GM23338 (cell line): ENCODE measurements around the gene AKAP10. TPM values are rescaled to one million over a fixed set of nuclear protein-coding genes. Genes with fewer than 3 reads are reported as not detected.

Experiments
- ATAC-seq: fragments of 200-7000 bp; cut with Tn5 transposase; 3 replicates; pipeline ENCODE4 v1.9.1; 2020
- DNase-seq: peaks from one replicate; pipeline ENCODE4 v3.0.0-alpha.2; 2015; ENCODE audit warnings: low spot score
- H2AFZ ChIP-seq: fragments of 200-600 bp; sonication (generic); 2 replicates; pipeline ENCODE4 v1.8.0; 2016; ENCODE audit warnings: antibody characterized with exemption, mild to moderate bottlenecking, moderate library complexity
- H3F3A ChIP-seq: fragments of 200-600 bp; sonication (generic); replicated peaks from 2 replicates; pipeline ENCODE4 v1.8.0; 2017; ENCODE audit warnings: antibody characterized with exemption, mixed run types, low read depth
- H3K27ac ChIP-seq: fragments of 200-600 bp; sonication (generic); 2 replicates; pipeline ENCODE4 v1.6.1; 2016; ENCODE audit warnings: low read depth
- H3K27me3 ChIP-seq: fragments of 200-600 bp; sonication (generic); 2 replicates; pipeline ENCODE4 v1.8.0; 2016; ENCODE audit warnings: mild to moderate bottlenecking, mixed run types, moderate library complexity; ENCODE audit not compliant: insufficient read depth
- H3K36me3 ChIP-seq: fragments of 200-600 bp; sonication (generic); 2 replicates; pipeline ENCODE4 v1.8.0; 2016; ENCODE audit warnings: mild to moderate bottlenecking; ENCODE audit not compliant: insufficient read depth
- H3K4me1 ChIP-seq: fragments of 200-600 bp; sonication (generic); 2 replicates; pipeline ENCODE4 v1.8.0; 2016; ENCODE audit warnings: mild to moderate bottlenecking, moderate library complexity; ENCODE audit not compliant: insufficient read depth
- H3K4me2 ChIP-seq: fragments of 200-600 bp; sonication (generic); 2 replicates; pipeline ENCODE4 v1.7.1; 2017; ENCODE audit warnings: mixed run types
- H3K4me3 ChIP-seq: fragments of 200-600 bp; sonication (generic); 2 replicates; pipeline ENCODE4 v1.6.1; 2016; ENCODE audit warnings: mixed run types
- H3K79me2 ChIP-seq: fragments of 200-600 bp; sonication (generic); replicated peaks from 2 replicates; pipeline ENCODE4 v1.8.0; 2017; ENCODE audit warnings: mild to moderate bottlenecking; ENCODE audit not compliant: insufficient read depth
- H3K9me2 ChIP-seq: fragments of 200-600 bp; sonication (generic); 2 replicates; pipeline ENCODE4 v1.8.0; 2017; ENCODE audit not compliant: insufficient read depth
- H4K20me1 ChIP-seq: fragments of 200-600 bp; sonication (generic); replicated peaks from 2 replicates; pipeline ENCODE4 v1.8.0; 2017; ENCODE audit warnings: mild to moderate bottlenecking; ENCODE audit not compliant: insufficient read depth
- H3K27ac Mint-ChIP-seq: 2 replicates; pipeline ENCODE4 v1.8.0; 2020; ENCODE audit warnings: inconsistent platforms, mild to moderate bottlenecking, moderate library complexity, mixed read lengths
- H3K27me3 Mint-ChIP-seq: 3 replicates; pipeline ENCODE4 v1.8.0; 2022; ENCODE audit warnings: low read depth, mild to moderate bottlenecking, moderate library complexity, mixed read lengths, inconsistent platforms; ENCODE audit not compliant: insufficient read depth, poor library complexity
- H3K36me3 Mint-ChIP-seq: 3 replicates; pipeline ENCODE4 v1.8.0; 2021; ENCODE audit warnings: low read depth, mild to moderate bottlenecking, inconsistent platforms, moderate library complexity, mixed read lengths
- H3K4me1 Mint-ChIP-seq: 3 replicates; pipeline ENCODE4 v1.8.0; 2020; ENCODE audit warnings: mild to moderate bottlenecking, inconsistent platforms, mixed read lengths
- H3K4me3 Mint-ChIP-seq: 3 replicates; pipeline ENCODE4 v1.8.0; 2021; ENCODE audit warnings: moderate library complexity, mild to moderate bottlenecking, inconsistent platforms, mixed read lengths
- H3K9me3 Mint-ChIP-seq: 3 replicates; pipeline ENCODE4 v1.8.0; 2020; ENCODE audit warnings: moderate library complexity, mild to moderate bottlenecking, inconsistent platforms, mixed read lengths
- CREB1 ChIP-seq: fragments of 250-450 bp; sonication (Bioruptor Pico); IDR thresholded peaks from 2 replicates; pipeline ENCODE4 v1.5.0; 2020; ENCODE audit warnings: low read depth, mild to moderate bottlenecking, moderate library complexity
- CTCF ChIP-seq, 2 experiments: fragments of 200-600 bp in 1 of 2; sonication (generic) in 1 of 2; conservative IDR thresholded peaks; 2 replicates each; pipeline versions ENCODE4 v1.5.1 to v1.6.1; 2016 to 2017; ENCODE audit warnings: antibody characterized with exemption in 2 of 2, low read depth in 2 of 2, mild to moderate bottlenecking in 2 of 2, moderate library complexity in 1 of 2
- ETS1 ChIP-seq: IDR thresholded peaks from 2 replicates; pipeline ENCODE4 v1.6.1; 2016; ENCODE audit warnings: antibody characterized with exemption
- EZH2 ChIP-seq: fragments of 200-600 bp; sonication (generic); IDR thresholded peaks from one replicate; pipeline ENCODE4 v1.8.0; 2017; ENCODE audit warnings: antibody characterized with exemption, mild to moderate bottlenecking, low read depth; ENCODE audit not compliant: unreplicated experiment
- EZH2phosphoT487 ChIP-seq: fragments of 200-600 bp; sonication (generic); IDR thresholded peaks from one replicate; pipeline ENCODE4 v1.8.1; 2018; ENCODE audit warnings: antibody characterized with exemption; ENCODE audit not compliant: unreplicated experiment
- JUNB ChIP-seq: IDR thresholded peaks from one replicate; pipeline ENCODE4 v1.6.1; 2016; ENCODE audit warnings: antibody characterized with exemption; ENCODE audit not compliant: unreplicated experiment
- POLR2AphosphoS5 ChIP-seq: IDR thresholded peaks from 2 replicates; pipeline ENCODE4 v1.6.1; 2016; ENCODE audit warnings: antibody characterized with exemption, low read depth
- STAT1 ChIP-seq: IDR thresholded peaks from one replicate; pipeline ENCODE4 v1.6.1; 2016; ENCODE audit warnings: antibody characterized with exemption; ENCODE audit not compliant: unreplicated experiment
- ZNF114 ChIP-seq: fragments of 250-450 bp; sonication (Bioruptor Pico); IDR thresholded peaks from 2 replicates; pipeline ENCODE4 v1.5.0; 2020; ENCODE audit warnings: mild to moderate bottlenecking, moderate library complexity
- ZNF331 ChIP-seq: fragments of 250-450 bp; sonication (Bioruptor Pico); IDR thresholded peaks from 2 replicates; pipeline ENCODE4 v1.5.0; 2020; ENCODE audit warnings: low read depth, mild to moderate bottlenecking, moderate library complexity
- ZNF462 ChIP-seq: fragments of 250-450 bp; sonication (Bioruptor Pico); IDR thresholded peaks from 2 replicates; pipeline ENCODE4 v1.5.0; 2020; ENCODE audit warnings: mild to moderate bottlenecking, moderate library complexity
- long read RNA-seq: library from polyadenylated mRNA; unstranded; transcript quantifications from one replicate; pipeline ENCODE4 v2.0.0, GENCODE V29; 2020; ENCODE audit not compliant: unreplicated experiment
- polyA plus RNA-seq: library from polyadenylated mRNA; unstranded; fragments of >200 nt; fragmentation: Nextera tagmentation; extraction: Ambion mirVana; gene quantifications from 2 replicates; pipeline ENCODE4 v1.2.1, GENCODE V29; 2016
- total RNA-seq: library from RNA; depleted of rRNA; stranded (reverse); fragments of >200 nt; shearing (Covaris generic); gene quantifications from 2 replicates; pipeline ENCODE4 v1.2.3, GENCODE V29; 2014; rRNA removed
- TF ChIP-seq, protein P1 (sequence below): IDR thresholded peaks from one replicate; pipeline ENCODE4 v1.6.1; 2018; ENCODE audit warnings: antibody characterized with exemption; ENCODE audit not compliant: unreplicated experiment

Gene AKAP10
- total RNA-seq = 17.3 and 25.9 TPM in 2 replicates
- 14.7 and 16.7 TPM in 2 replicates for polyA plus RNA-seq
- long read RNA-seq, partial matches to known transcripts = 1 of 2 reads
- long read RNA-seq, other reads (novel, unspliced or antisense) = 1 of 2 reads

DNA sequence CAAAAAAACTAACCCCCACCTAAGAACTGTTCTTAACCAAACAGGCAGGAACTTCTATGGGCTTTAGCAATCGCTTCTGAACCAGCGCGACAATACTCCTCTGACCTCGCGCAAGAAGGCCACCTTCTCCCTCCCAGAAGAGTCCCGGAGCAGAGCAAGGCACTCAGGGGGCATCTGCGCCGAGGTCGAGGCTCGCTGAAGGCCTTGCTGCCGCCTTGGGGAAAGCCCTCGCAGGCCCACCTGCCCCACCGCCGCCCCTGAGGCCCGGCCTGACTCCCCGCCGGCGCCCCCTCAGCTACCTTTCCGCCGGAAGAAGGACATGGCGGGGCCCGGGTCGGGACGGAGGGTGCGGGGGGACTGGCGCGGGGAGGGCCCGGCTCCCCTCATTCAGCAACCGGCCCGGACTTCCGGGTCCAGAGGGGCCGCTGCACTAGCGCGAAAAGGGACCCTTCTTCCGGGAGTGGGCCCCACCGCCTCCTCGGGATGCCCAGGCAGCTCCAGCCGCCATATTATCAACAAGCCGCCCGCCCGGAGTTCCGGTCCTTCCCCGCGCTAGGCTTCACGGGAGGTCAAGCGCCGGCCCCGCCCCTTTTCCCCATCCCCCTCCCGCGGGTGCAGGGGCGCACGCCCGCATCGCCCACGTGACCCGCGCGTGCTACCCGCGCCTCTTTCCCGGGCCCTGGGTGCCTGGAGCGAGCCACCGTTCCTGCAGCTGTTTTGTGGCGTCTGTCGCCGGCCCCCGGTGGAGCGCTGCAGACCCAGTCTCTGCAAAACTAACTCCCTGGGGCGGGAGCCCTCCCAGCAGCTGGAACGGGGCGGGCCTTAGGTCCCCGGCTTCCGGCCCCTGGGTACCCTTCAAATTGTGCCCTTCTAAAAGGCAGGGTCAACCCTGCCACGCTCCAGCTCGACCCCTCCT is at the start of gene AKAP10:
Gene AKAP10, minus strand, starts transcription at position 536 of the 916 bp plus-strand sequence. Its CDS starts 149 bp downstream, at position 387.
- H3K9me3 Mint-ChIP-seq = peaks cover 23% of the 10 kb centered on the region
- H3K27me3 Mint-ChIP-seq = peaks cover 17% of the 10 kb centered on the region
- DNase-seq = peak; percentile 97
- H3K36me3 Mint-ChIP-seq = peaks cover 33% of the 10 kb centered on the region
- Histone ChIP-seq H4K20me1 (peaks cover 17% of the 10 kb centered on the region), H3K9me2 (0 out of 2 replicates have a peak, but pooled peaks cover 7% of the 10 kb centered on the region), H3K4me3 (peak within 1 kb of the TSS; percentile 76), H3K36me3 (no peaks in the 10 kb centered on the region), H3K27ac (peak within 1 kb of the TSS; percentile 99), H3F3A (0 out of 2 replicates have a peak, but pooled peaks cover 6% of the 10 kb centered on the region), H3K27me3 (no peaks in the 10 kb centered on the region), H3K4me2 (peak within 1 kb of the TSS; percentile 78), H3K79me2 (peaks cover 50% of the 10 kb centered on the region), H3K4me1 (no peaks in the 10 kb centered on the region), H2AFZ (peak within 1 kb of the TSS; percentile 92)
- peaks cover 8% of the 10 kb centered on the region; the same call in 2 of the 3 replicates for H3K4me1 Mint-ChIP-seq
- H3K27ac Mint-ChIP-seq = peak within 1 kb of the TSS; percentile 97
- peak; percentile 84 for ATAC-seq
- H3K4me3 Mint-ChIP-seq = peak within 1 kb of the TSS; percentile 94
- no peak for TF ChIP-seq JUNB
- no peak for TF ChIP-seq ZNF114 (CRISPR knock-in tag)
- no peak for TF ChIP-seq CTCF (conservative IDR thresholded peaks at IDR 0.05; ENCODE audit: low read depth in 2 of 2)
- TF ChIP-seq EZH2 = no peak
- peak; percentile 53 for TF ChIP-seq CREB1 (CRISPR knock-in tag)
- no peak for TF ChIP-seq ZNF462 (CRISPR knock-in tag)
- TF ChIP-seq ZNF331 (CRISPR knock-in tag) = no peak
- no peak for TF ChIP-seq STAT1
- TF ChIP-seq EZH2phosphoT487 = no peak
- TF ChIP-seq POLR2AphosphoS5 = peak; percentile 66; the same call in 1 of the 2 replicates
- TF ChIP-seq, protein P1, sequence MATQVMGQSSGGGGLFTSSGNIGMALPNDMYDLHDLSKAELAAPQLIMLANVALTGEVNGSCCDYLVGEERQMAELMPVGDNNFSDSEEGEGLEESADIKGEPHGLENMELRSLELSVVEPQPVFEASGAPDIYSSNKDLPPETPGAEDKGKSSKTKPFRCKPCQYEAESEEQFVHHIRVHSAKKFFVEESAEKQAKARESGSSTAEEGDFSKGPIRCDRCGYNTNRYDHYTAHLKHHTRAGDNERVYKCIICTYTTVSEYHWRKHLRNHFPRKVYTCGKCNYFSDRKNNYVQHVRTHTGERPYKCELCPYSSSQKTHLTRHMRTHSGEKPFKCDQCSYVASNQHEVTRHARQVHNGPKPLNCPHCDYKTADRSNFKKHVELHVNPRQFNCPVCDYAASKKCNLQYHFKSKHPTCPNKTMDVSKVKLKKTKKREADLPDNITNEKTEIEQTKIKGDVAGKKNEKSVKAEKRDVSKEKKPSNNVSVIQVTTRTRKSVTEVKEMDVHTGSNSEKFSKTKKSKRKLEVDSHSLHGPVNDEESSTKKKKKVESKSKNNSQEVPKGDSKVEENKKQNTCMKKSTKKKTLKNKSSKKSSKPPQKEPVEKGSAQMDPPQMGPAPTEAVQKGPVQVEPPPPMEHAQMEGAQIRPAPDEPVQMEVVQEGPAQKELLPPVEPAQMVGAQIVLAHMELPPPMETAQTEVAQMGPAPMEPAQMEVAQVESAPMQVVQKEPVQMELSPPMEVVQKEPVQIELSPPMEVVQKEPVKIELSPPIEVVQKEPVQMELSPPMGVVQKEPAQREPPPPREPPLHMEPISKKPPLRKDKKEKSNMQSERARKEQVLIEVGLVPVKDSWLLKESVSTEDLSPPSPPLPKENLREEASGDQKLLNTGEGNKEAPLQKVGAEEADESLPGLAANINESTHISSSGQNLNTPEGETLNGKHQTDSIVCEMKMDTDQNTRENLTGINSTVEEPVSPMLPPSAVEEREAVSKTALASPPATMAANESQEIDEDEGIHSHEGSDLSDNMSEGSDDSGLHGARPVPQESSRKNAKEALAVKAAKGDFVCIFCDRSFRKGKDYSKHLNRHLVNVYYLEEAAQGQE = no peak
- TF ChIP-seq ETS1 = peak; percentile 60
